Duodenal mucosa (tissue), 2 donors: ENCODE data around the gene CTAG1B.
"Not testable (repeated sequence)": the region's sequence is repeated elsewhere in the genome, so short reads cannot be mapped to it uniquely, and the experiment has no call there.

Source experiments
- H3K27ac ChIP-seq: one replicate; pipeline ENCODE4 v1.7.0; 2013; ENCODE audit warnings: low read depth, low read length
- H3K27me3 ChIP-seq, 2 donors: one replicate each; pipeline ENCODE4 v1.7.0; 2013; ENCODE audit warnings: low read length in 2 of 2, control low read depth in 1 of 2; ENCODE audit not compliant: insufficient read depth in 2 of 2, control insufficient read depth in 1 of 2
- H3K36me3 ChIP-seq, 2 donors: one replicate each; pipeline ENCODE4 v1.7.0; 2013; ENCODE audit warnings: low read length in 2 of 2, control low read depth in 1 of 2; ENCODE audit not compliant: insufficient read depth in 2 of 2, control insufficient read depth in 1 of 2
- H3K4me1 ChIP-seq, 2 donors: one replicate each; pipeline ENCODE4 v1.7.0; 2013; ENCODE audit warnings: low read length in 2 of 2, control low read depth in 1 of 2; ENCODE audit not compliant: insufficient read depth in 2 of 2, control insufficient read depth in 1 of 2
- H3K4me3 ChIP-seq, 2 donors: one replicate each; pipeline ENCODE4 v1.7.0; 2013; ENCODE audit warnings: low read length in 2 of 2, low read depth in 1 of 2
- H3K9ac ChIP-seq, 2 donors: one replicate each; pipeline ENCODE4 v1.7.0; 2013; ENCODE audit warnings: low read length in 2 of 2, low read depth in 1 of 2
- H3K9me3 ChIP-seq, 2 donors: one replicate each; pipeline ENCODE4 v1.7.0; 2013; ENCODE audit warnings: low read length in 2 of 2, control low read depth in 1 of 2; ENCODE audit not compliant: control insufficient read depth in 1 of 2

The CTAG1B gene

GRCh38 chrX:154592505-154592904 lies 26.6 kb downstream of the CTAG1B start:
- Histone ChIP-seq H3K27ac (no peak overlapping the region), H3K4me3 (no peak overlapping the region), H3K9me3 (no peaks in the 10 kb centered on the region), H3K9ac (no peak overlapping the region), H3K36me3 (no peaks in the 10 kb centered on the region), H3K27me3 (no peaks in the 10 kb centered on the region), H3K4me1 (no peaks in the 10 kb centered on the region)

GRCh38 chrX:154590415-154590814 lies 28.7 kb downstream of the CTAG1B start:
- H3K4me3 ChIP-seq, H3K27me3 ChIP-seq, H3K9ac ChIP-seq, H3K9me3 ChIP-seq, H3K27ac ChIP-seq, H3K4me1 ChIP-seq, H3K36me3 ChIP-seq: not testable (repeated sequence)

- H3K9me3 ChIP-seq, H3K27ac ChIP-seq, H3K4me3 ChIP-seq, H3K36me3 ChIP-seq, H3K9ac ChIP-seq, H3K4me1 ChIP-seq, H3K27me3 ChIP-seq: not testable (repeated sequence)
These were observed 34.4 kb downstream of the CTAG1B start, which contains the start of gene CTAG1A for GRCh38 chrX:154584585-154585183. CTAG1A (plus strand) TSS chrX:154585133; CDS start chrX:154585207, 74 bp downstream.

GRCh38 chrX:154582994-154583393 lies 36.1 kb downstream of the CTAG1B start:
- H3K9ac ChIP-seq, H3K9me3 ChIP-seq, H3K36me3 ChIP-seq, H3K4me3 ChIP-seq, H3K4me1 ChIP-seq, H3K27ac ChIP-seq, H3K27me3 ChIP-seq: not testable (repeated sequence)

GRCh38 chrX:154575076-154575475 lies 44.0 kb downstream of the CTAG1B start:
- not testable (repeated sequence) for H3K36me3 ChIP-seq, H3K4me1 ChIP-seq, H3K4me3 ChIP-seq, H3K9me3 ChIP-seq, H3K27me3 ChIP-seq, H3K27ac ChIP-seq, H3K9ac ChIP-seq

- H3K9ac ChIP-seq, H3K4me3 ChIP-seq, H3K27ac ChIP-seq, H3K9me3 ChIP-seq, H3K27me3 ChIP-seq, H3K4me1 ChIP-seq, H3K36me3 ChIP-seq: not testable (repeated sequence)
These were observed 46.0 kb downstream of the CTAG1B start for GRCh38 chrX:154573061-154573460.

- not testable (repeated sequence) for H3K27ac ChIP-seq, H3K9ac ChIP-seq, H3K4me1 ChIP-seq, H3K9me3 ChIP-seq, H3K36me3 ChIP-seq, H3K27me3 ChIP-seq, H3K4me3 ChIP-seq
These were observed 48.7 kb downstream of the CTAG1B start for GRCh38 chrX:154570361-154570760.
